HL-60 (cell line): ENCODE data around the gene XRCC3.

Source experiments
- POLR2AphosphoS5 ChIP-seq: IDR thresholded peaks from 2 replicates; pipeline ENCODE4 v1.6.1; 2012; ENCODE audit warnings: low read depth
- TF ChIP-seq, protein P1 (sequence below): IDR thresholded peaks from one replicate; pipeline ENCODE4 v1.5.1; 2011; ENCODE audit warnings: low read length, control low read depth, inconsistent platforms; ENCODE audit not compliant: insufficient read depth
- TF ChIP-seq, protein P2 (sequence below): IDR thresholded peaks from 2 replicates; pipeline ENCODE4 v1.6.1; 2012; ENCODE audit warnings: low read depth; ENCODE audit not compliant: insufficient replicate concordance

DNA sequence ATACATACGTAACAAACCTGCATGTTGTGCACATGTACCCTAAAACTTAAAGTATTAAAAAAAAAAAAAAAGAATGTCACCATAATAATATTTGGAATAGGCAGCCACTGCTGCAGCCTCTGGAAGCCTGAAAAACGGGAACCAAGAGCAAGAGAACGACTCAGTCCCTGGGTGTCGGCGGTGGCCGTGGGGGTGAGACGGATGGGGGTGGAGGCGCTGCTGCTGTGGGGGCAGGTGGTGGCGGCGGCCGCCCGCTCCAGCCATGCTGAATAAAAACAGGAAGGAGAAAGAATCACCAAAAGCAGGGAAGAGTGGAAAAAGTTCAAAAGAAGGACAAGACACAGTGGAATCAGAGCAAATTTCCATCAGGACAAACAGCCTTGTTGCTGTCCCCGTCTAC, 47.3 kb upstream of the XRCC3 start:
- TF ChIP-seq, protein P1, sequence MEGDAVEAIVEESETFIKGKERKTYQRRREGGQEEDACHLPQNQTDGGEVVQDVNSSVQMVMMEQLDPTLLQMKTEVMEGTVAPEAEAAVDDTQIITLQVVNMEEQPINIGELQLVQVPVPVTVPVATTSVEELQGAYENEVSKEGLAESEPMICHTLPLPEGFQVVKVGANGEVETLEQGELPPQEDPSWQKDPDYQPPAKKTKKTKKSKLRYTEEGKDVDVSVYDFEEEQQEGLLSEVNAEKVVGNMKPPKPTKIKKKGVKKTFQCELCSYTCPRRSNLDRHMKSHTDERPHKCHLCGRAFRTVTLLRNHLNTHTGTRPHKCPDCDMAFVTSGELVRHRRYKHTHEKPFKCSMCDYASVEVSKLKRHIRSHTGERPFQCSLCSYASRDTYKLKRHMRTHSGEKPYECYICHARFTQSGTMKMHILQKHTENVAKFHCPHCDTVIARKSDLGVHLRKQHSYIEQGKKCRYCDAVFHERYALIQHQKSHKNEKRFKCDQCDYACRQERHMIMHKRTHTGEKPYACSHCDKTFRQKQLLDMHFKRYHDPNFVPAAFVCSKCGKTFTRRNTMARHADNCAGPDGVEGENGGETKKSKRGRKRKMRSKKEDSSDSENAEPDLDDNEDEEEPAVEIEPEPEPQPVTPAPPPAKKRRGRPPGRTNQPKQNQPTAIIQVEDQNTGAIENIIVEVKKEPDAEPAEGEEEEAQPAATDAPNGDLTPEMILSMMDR: no peak
- peak; percentile 48; the same call in 1 of the 2 replicates for TF ChIP-seq POLR2AphosphoS5
- TF ChIP-seq, protein P2, sequence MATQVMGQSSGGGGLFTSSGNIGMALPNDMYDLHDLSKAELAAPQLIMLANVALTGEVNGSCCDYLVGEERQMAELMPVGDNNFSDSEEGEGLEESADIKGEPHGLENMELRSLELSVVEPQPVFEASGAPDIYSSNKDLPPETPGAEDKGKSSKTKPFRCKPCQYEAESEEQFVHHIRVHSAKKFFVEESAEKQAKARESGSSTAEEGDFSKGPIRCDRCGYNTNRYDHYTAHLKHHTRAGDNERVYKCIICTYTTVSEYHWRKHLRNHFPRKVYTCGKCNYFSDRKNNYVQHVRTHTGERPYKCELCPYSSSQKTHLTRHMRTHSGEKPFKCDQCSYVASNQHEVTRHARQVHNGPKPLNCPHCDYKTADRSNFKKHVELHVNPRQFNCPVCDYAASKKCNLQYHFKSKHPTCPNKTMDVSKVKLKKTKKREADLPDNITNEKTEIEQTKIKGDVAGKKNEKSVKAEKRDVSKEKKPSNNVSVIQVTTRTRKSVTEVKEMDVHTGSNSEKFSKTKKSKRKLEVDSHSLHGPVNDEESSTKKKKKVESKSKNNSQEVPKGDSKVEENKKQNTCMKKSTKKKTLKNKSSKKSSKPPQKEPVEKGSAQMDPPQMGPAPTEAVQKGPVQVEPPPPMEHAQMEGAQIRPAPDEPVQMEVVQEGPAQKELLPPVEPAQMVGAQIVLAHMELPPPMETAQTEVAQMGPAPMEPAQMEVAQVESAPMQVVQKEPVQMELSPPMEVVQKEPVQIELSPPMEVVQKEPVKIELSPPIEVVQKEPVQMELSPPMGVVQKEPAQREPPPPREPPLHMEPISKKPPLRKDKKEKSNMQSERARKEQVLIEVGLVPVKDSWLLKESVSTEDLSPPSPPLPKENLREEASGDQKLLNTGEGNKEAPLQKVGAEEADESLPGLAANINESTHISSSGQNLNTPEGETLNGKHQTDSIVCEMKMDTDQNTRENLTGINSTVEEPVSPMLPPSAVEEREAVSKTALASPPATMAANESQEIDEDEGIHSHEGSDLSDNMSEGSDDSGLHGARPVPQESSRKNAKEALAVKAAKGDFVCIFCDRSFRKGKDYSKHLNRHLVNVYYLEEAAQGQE: no peak
